ENCODE measurements around the gene TXNRD2. TPM values are rescaled to one million over a fixed set of nuclear protein-coding genes. Genes with fewer than 3 reads are reported as not detected.
"Not testable (repeated sequence)": the region's sequence is repeated elsewhere in the genome, so short reads cannot be mapped to it uniquely, and the experiment has no call there.

The TXNRD2 gene
- total RNA-seq, 1 experiment from 2014 or later = 39.9 TPM

DNA sequence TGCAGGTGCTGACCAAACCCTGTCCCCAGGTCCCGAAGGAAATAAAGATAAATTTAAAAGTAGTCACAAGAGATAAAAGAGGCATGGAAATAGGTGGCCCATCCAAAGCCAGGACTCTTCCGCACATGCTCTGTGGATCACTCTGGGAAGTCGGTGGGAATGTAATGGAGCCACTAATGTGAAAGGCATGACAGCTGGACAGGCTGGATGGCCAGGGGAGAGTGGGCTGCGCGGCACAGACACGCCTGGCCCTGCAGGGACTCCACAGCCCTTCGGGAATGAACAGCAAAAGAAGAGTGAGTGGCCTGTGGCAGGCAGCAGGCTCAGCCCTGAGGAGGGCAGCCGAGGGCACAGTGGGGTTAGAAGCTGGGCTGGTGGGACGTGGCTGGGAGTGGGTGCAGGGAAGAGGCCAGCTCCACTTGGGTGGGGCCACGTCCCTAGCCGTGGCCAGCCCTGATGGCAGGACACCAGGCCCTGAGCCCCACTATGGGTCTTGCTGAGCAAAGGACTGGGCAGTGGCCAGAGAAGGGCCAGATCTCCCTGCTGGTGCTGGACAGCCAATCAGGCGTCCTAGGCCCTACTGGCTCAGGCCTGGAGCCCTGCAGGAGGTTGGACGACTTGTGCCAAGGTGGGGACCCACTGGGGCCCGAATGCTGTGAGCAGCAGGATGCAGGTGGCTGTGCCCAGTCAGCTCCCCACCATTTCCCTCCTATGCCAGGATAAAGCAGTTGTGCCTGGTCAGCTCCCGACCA is 55.6 kb downstream of the TXNRD2 start:
- no peaks in the 10 kb centered on the region for H3K9me3 Mint-ChIP-seq (ENCODE audit: unreplicated experiment)
- H3K4me3 Mint-ChIP-seq (ENCODE audit: unreplicated experiment) = no peak overlapping the region
- BruUV-seq (replicated peaks) = no TSS peak
- intact Hi-C loops (cut with micrococcal nuclease) = no loop called here
- ChIA-PET CTCF (interaction anchor here (0.6 to 2.3 kb wide), 2 partner anchors 29 to 155 kb away, joined by 3 to 11 read pairs; no protein-coding TSS in a partner anchor), POLR2A (interaction anchor here (1.0 kb wide), 1 partner anchor 11 kb away, joined by 4 read pairs; no protein-coding TSS in a partner anchor)
- no peak for DNase-seq (ENCODE audit: unreplicated experiment)
- TF ChIP-seq, protein P1, sequence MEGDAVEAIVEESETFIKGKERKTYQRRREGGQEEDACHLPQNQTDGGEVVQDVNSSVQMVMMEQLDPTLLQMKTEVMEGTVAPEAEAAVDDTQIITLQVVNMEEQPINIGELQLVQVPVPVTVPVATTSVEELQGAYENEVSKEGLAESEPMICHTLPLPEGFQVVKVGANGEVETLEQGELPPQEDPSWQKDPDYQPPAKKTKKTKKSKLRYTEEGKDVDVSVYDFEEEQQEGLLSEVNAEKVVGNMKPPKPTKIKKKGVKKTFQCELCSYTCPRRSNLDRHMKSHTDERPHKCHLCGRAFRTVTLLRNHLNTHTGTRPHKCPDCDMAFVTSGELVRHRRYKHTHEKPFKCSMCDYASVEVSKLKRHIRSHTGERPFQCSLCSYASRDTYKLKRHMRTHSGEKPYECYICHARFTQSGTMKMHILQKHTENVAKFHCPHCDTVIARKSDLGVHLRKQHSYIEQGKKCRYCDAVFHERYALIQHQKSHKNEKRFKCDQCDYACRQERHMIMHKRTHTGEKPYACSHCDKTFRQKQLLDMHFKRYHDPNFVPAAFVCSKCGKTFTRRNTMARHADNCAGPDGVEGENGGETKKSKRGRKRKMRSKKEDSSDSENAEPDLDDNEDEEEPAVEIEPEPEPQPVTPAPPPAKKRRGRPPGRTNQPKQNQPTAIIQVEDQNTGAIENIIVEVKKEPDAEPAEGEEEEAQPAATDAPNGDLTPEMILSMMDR (IDR thresholded peaks at IDR 0.05; ENCODE audit: unreplicated experiment) = no peak
- peaks cover 23% of the 10 kb centered on the region for H3K4me1 Mint-ChIP-seq (ENCODE audit: insufficient read depth, unreplicated experiment)
- no peaks in the 10 kb centered on the region for H3K27me3 Mint-ChIP-seq (ENCODE audit: insufficient read depth, unreplicated experiment)
- peak overlapping the region; percentile 49 for H3K27ac Mint-ChIP-seq (ENCODE audit: low read depth, unreplicated experiment)
- H3K36me3 Mint-ChIP-seq (ENCODE audit: insufficient read depth, unreplicated experiment) = peaks cover 5% of the 10 kb centered on the region

DNA sequence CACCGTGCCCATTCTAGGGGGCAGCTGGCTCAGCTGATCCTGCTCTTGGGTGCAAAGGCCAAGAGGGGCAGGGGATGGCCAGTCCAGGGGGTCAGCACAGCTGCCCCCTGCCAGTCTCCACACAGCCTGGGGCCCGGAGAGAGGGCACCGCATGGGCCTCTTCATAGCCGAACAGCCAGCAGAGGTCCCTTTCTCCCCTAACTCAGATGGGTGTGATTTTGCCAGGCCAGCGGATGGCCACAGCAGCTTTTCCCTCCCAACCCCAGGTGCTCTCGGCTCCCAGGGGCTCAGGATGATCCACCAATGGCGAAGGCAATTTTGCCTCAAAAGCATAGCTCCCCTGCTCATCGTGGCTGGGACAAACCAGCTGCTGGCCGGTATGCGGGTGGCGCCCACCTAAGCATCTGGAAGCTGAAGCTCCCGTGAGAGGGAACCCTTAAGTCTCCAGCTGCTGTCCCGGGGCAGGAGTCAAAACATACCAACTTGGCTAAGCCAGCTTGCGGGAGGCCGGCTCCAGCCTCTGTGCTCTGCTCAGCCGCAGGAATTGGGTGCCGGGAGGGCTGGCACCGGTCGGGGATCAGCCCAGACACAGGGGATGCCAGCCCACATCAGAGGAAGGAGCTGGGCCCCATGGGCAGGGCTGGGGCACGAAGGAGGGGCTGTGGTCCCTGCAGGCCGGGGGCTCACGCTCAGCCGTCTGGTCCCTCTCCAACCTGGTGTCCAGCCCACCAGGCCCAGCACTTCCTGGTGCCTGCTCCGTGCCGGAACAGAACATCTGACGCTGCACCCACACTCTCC is 56.5 kb downstream of the TXNRD2 start:
- peaks cover 30% of the 10 kb centered on the region for H3K4me1 Mint-ChIP-seq (ENCODE audit: insufficient read depth, unreplicated experiment)
- POLR2A ChIA-PET = no interaction called here
- no peaks in the 10 kb centered on the region for H3K9me3 Mint-ChIP-seq (ENCODE audit: unreplicated experiment)
- no peak for DNase-seq (ENCODE audit: unreplicated experiment)
- no peak overlapping the region for H3K4me3 Mint-ChIP-seq (ENCODE audit: unreplicated experiment)
- intact Hi-C loops (cut with micrococcal nuclease) = no loop called here
- peak overlapping the region; percentile 49 for H3K27ac Mint-ChIP-seq (ENCODE audit: low read depth, unreplicated experiment)
- no peaks in the 10 kb centered on the region for H3K36me3 Mint-ChIP-seq (ENCODE audit: insufficient read depth, unreplicated experiment)
- TF ChIP-seq, protein P1 (IDR thresholded peaks at IDR 0.05; ENCODE audit: unreplicated experiment) = no peak
- no peaks in the 10 kb centered on the region for H3K27me3 Mint-ChIP-seq (ENCODE audit: insufficient read depth, unreplicated experiment)
- BruUV-seq (replicated peaks) = no TSS peak
- CTCF ChIA-PET = interaction anchor here (0.9 to 1.1 kb wide), 2 partner anchors 123 to 129 kb away, joined by 4 read pairs; no protein-coding TSS in a partner anchor

DNA sequence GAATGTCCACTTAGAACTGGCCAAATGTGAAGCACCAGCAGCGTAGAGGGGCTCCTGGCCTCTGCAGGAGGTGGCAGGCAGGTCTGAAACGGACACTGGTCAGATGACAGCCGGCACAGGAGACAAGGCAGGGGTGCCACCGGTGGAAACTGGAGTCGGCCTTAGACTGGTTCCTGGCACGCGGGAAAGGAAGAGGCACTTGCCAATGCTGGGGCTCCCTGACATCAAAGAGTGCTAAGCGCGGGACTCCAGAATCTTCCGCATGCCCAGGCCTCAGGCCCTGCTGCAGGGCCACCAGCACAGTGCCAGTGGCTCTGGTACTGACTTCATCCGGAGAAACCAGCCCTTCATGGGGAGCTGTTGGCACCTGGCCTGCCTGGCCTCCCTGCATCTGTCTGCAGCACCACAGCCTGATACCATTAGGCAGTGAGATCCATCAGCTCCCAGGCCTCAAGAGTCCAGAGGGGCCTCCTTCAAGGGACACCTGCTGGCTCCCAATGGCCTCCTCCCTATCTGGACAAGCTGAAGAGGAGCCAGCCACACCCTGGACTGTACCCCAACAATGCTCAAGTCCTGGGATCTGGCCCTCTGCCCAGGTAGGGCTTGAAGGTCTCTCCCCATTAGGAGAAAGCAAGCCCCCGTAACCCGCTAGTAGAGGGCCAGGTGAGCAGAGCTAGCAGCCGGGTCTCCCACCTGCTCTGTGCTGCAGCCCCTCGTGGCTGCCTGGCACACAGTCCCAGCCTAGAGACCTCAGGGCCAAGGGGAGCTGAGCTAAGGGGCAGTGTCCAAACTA is 57.3 kb downstream of the TXNRD2 start:
- no TSS peak for BruUV-seq (replicated peaks)
- H3K4me3 Mint-ChIP-seq (ENCODE audit: unreplicated experiment) = no peak overlapping the region
- TF ChIP-seq, protein P1 (IDR thresholded peaks at IDR 0.05; ENCODE audit: unreplicated experiment) = no peak
- DNase-seq (ENCODE audit: unreplicated experiment) = no peak
- H3K4me1 Mint-ChIP-seq (ENCODE audit: insufficient read depth, unreplicated experiment) = peaks cover 34% of the 10 kb centered on the region
- H3K27me3 Mint-ChIP-seq (ENCODE audit: insufficient read depth, unreplicated experiment) = no peaks in the 10 kb centered on the region
- intact Hi-C loops (cut with micrococcal nuclease) = no loop called here
- no peak overlapping the region for H3K27ac Mint-ChIP-seq (ENCODE audit: low read depth, unreplicated experiment)
- no peaks in the 10 kb centered on the region for H3K36me3 Mint-ChIP-seq (ENCODE audit: insufficient read depth, unreplicated experiment)
- ChIA-PET CTCF (interaction anchor here (0.9 to 1.1 kb wide), 3 partner anchors 26 to 128 kb away, joined by 3 to 4 read pairs (median 4); no protein-coding TSS in a partner anchor), POLR2A (no interaction called here)
- H3K9me3 Mint-ChIP-seq (ENCODE audit: unreplicated experiment) = no peaks in the 10 kb centered on the region

DNA sequence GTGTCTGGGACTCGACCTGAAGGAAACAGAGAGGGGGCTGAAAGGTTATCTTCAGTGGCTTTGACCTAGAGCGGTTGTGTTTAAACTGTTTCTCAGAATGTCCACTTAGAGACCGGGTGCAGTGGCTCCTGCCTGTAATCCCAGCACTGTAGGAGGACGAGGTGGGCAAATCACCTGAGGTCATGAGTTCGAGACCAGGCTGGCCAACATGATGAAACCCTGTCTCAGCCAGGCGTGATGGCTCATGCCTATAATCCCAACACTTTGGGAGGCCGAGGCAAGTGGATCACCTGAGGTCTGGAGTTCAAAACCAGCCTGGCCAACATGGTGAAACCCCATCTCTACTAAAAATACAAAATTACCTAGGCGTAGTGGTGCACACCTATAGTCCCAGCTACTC is 58.2 kb downstream of the TXNRD2 start:
- intact Hi-C loops (cut with micrococcal nuclease); H3K9me3 Mint-ChIP-seq (ENCODE audit: unreplicated experiment); H3K27me3 Mint-ChIP-seq (ENCODE audit: insufficient read depth, unreplicated experiment); H3K36me3 Mint-ChIP-seq (ENCODE audit: insufficient read depth, unreplicated experiment); DNase-seq (ENCODE audit: unreplicated experiment); BruUV-seq (replicated peaks); H3K4me3 Mint-ChIP-seq (ENCODE audit: unreplicated experiment); H3K27ac Mint-ChIP-seq (ENCODE audit: low read depth, unreplicated experiment); POLR2A ChIA-PET: not testable (repeated sequence)
- H3K4me1 Mint-ChIP-seq (ENCODE audit: insufficient read depth, unreplicated experiment) = peaks cover 42% of the 10 kb centered on the region
- CTCF ChIA-PET = interaction anchor here (0.9 kb wide), 1 partner anchor 27 kb away, joined by 3 read pairs; no protein-coding TSS in a partner anchor
